Ovary (tissue), 9 donors: ENCODE results near the gene ZMIZ1. TPM values are rescaled to one million over a fixed set of nuclear protein-coding genes. Genes with fewer than 3 reads are reported as not detected.

Experiments used
- DNase-seq, 5 donors: peaks; one replicate each; pipeline ENCODE4 v3.0.0-alpha.2; 2019 to 2020
- H3K27ac ChIP-seq, 2 donors: fragments of 200-600 bp; one replicate each; pipeline versions ENCODE4 v1.5.1 to v1.8.0; 2019 to 2022
- H3K27me3 ChIP-seq: fragments of 200-600 bp; one replicate; pipeline ENCODE4 v1.8.0; 2022
- H3K36me3 ChIP-seq: fragments of 200-600 bp; sonication (generic); one replicate; pipeline ENCODE4 v1.5.1; 2019
- H3K4me1 ChIP-seq: one replicate; pipeline ENCODE4 v1.8.1; 2013; ENCODE audit warnings: mild to moderate bottlenecking, moderate library complexity; ENCODE audit not compliant: insufficient read depth
- H3K4me3 ChIP-seq: fragments of 200-600 bp; sonication (generic); one replicate; pipeline ENCODE4 v1.5.1; 2017
- H3K9me3 ChIP-seq, 2 donors: fragments of 200-600 bp in 1 of 2; sonication (generic) in 1 of 2; one replicate each; pipeline versions ENCODE4 v1.5.1 to v1.8.1; 2013 to 2019; ENCODE audit warnings: mild to moderate bottlenecking in 1 of 2, moderate library complexity in 1 of 2
- CTCF ChIP-seq, 3 donors: fragments of 450-650 bp in 2 of 3; fragments of 200-600 bp in 1 of 3; IDR thresholded peaks; one replicate each; pipeline versions ENCODE4 v1.5.1 to v1.8.0; 2016 to 2022; ENCODE audit warnings: antibody characterized with exemption in 3 of 3, mild to moderate bottlenecking in 1 of 3
- EP300 ChIP-seq: sonication (generic); formaldehyde crosslinking; IDR thresholded peaks from one replicate; pipeline ENCODE4 v1.6.1; 2017; ENCODE audit warnings: antibody characterized with exemption
- POLR2A ChIP-seq: fragments of 450-650 bp; IDR thresholded peaks from one replicate; pipeline ENCODE4 v1.6.1; 2017; ENCODE audit warnings: antibody characterized with exemption, mild to moderate bottlenecking, moderate library complexity
- WGBS, 3 donors: extraction: QIAGEN DNeasy Blood & Tissue Kit in 1 of 3; methylation state at CpG; one replicate each; pipeline versions ENCODE4 v1.1.5 to v1.1.7; 2013 to 2017; 5-methylcytosine and 5-hydroxymethylcytosine counted together
- intact Hi-C, 4 donors: fragments of 100-400 bp; cut with DNase I; formaldehyde crosslinking; loops; one replicate each; pipeline versions ENCODE4 v1.11.0 to v1.15.1; 2022 to 2023
- polyA plus RNA-seq, 2 donors: library from polyadenylated mRNA; stranded (reverse); fragments of 200-250 nt in 1 of 2; fragments of 350-450 nt in 1 of 2; fragmentation: Illumina TruSeq in 1 of 2; extraction: RNeasy Lipid Tissue Mini Kit (QIAGEN cat#74804) in 1 of 2; gene quantifications; one replicate each; pipeline ENCODE4 v1.2.3, GENCODE V29; 2013 to 2014
- total RNA-seq, 7 donors: library from RNA; depleted of rRNA in 2 of 7; stranded (reverse); fragments of >200 nt in 2 of 7; fragmentation: NEBNext Ultra II Directional in 3 of 7; extraction: Animal tissue kit (Norgen Biotek cat#: 25700) in 3 of 7; gene quantifications; one replicate each; pipeline versions ENCODE4 v1.1.0 to v1.2.4, GENCODE V29; 2016 to 2023
- donor health status: DM: no; HTN: no; CAD: no; lungs with moderate emphysema.
- donor health status: DM: no; HTN: no; CAD: no.
- donor health status: Bipolar disorder and iron deficiency.
- donor health status: DM: yes; HTN: yes; CAD: no.
- donor health status: DM: no; HTN: no; CAD: no.
- donor health status: DM: yes; HTN: yes; CAD: no.

Gene ZMIZ1
- total and polyA plus RNA-seq, 9 donors: 30.3 to 117 (median 69.1) TPM

- Histone ChIP-seq H3K4me3 (no peak overlapping the region), H3K27ac (no peak overlapping the region), H3K27me3 (no peaks in the 10 kb centered on the region), H3K4me1 (peaks cover 10% of the 10 kb centered on the region), H3K36me3 (no peaks in the 10 kb centered on the region), H3K9me3 (no peaks in the 10 kb centered on the region)
- intact Hi-C loops: loop anchor here (5.0 to 10.0 kb wide), 9 partner anchors 223 to 1150 kb away; no protein-coding TSS in a partner anchor
- WGBS, 3 donors: 94 to 98% (median 98%) methylated on average over 4 of the region's 4 CpGs
- TF ChIP-seq CTCF (IDR thresholded peaks at IDR 0.05): no peak
- DNase-seq: no peak
These were observed 128.8 kb downstream of the ZMIZ1 start for GRCh38 chr10:79197558-79197957.

DNA sequence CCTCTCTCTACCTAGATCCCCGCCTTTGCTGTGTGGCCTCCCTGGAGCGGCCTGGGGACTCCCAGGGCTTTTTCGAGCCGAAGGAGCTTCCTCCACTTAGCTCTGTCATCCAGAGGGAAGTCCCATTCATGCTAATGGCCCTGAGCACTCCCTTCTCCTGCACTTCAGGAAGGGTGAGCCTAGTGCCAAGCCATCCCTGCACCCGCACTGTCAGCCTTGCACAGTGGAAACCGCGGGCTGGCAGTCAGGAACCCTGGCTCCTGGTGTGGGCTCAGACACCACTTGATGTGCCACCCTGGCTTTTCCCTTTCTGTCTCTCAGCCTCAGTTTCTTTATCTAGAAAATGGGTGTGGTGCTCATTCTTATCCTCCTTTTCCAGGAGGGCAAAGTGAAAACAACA is 131.6 kb downstream of the ZMIZ1 start:
- no peaks in the 10 kb centered on the region for H3K9me3 ChIP-seq
- peaks cover 3% of the 10 kb centered on the region for H3K4me1 ChIP-seq
- no peak overlapping the region for H3K27ac ChIP-seq
- no peak for TF ChIP-seq POLR2A
- no peak for DNase-seq
- intact Hi-C loops: loop anchor here in 1 of 4 donors (10.0 kb wide), 1 partner anchor 1136 kb away; no protein-coding TSS in a partner anchor
- no peak overlapping the region for H3K4me3 ChIP-seq
- no peaks in the 10 kb centered on the region for H3K27me3 ChIP-seq
- no peaks in the 10 kb centered on the region for H3K36me3 ChIP-seq
- 83 to 91% (median 91%) methylated on average over 6 to 7 of the region's 7 CpGs for WGBS, 3 donors

GRCh38 chr10:79201706-79202105 is 132.9 kb downstream of the ZMIZ1 start:
- Histone ChIP-seq H3K36me3 (no peaks in the 10 kb centered on the region), H3K27ac (no peak overlapping the region), H3K27me3 (no peaks in the 10 kb centered on the region), H3K4me3 (no peak overlapping the region), H3K4me1 (peaks cover 8% of the 10 kb centered on the region), H3K9me3 (no peaks in the 10 kb centered on the region)
- no peak for DNase-seq
- intact Hi-C loops: loop anchor here in 1 of 4 donors (10.0 kb wide), 1 partner anchor 1137 kb away; no protein-coding TSS in a partner anchor
- TF ChIP-seq EP300 (no peak), CTCF (IDR thresholded peaks at IDR 0.05) (no peak), POLR2A (no peak)
- 81 to 88% (median 86%) methylated on average over 8 of the region's 8 CpGs for WGBS, 3 donors

- WGBS, 3 donors: 57 to 58% (median 58%) methylated on average over 9 of the region's 9 CpGs
- H3K36me3 ChIP-seq: no peaks in the 10 kb centered on the region
- no peak overlapping the region for H3K4me3 ChIP-seq
- H3K4me1 ChIP-seq: peaks cover 5% of the 10 kb centered on the region
- H3K27me3 ChIP-seq: no peaks in the 10 kb centered on the region
- H3K27ac ChIP-seq: no peak overlapping the region
- peak in 1 of 5 donors; percentile 69 for DNase-seq
- intact Hi-C loops: loop anchor here in 1 of 4 donors (10.0 kb wide), 1 partner anchor 1138 kb away; no protein-coding TSS in a partner anchor
- TF ChIP-seq EP300: no peak
- TF ChIP-seq POLR2A: no peak
- peak in 2 of 3 donors; percentile 12 to 40 for TF ChIP-seq CTCF (IDR thresholded peaks at IDR 0.05)
- H3K9me3 ChIP-seq: no peaks in the 10 kb centered on the region
These were observed 133.6 kb downstream of the ZMIZ1 start for GRCh38 chr10:79202188-79203013.
